Coronary artery (tissue), 2 donors: ENCODE results near the gene SLC12A1.
A peak's percentile ranks its signal among the peaks of the same experiment; 100 is the strongest.

Source experiments
- DNase-seq: peaks from one replicate; pipeline ENCODE4 v3.0.0-alpha.2; 2017; ENCODE audit warnings: low spot score
- H3K27ac ChIP-seq, 2 donors: fragments of 200-600 bp; sonication (generic); one replicate each; pipeline ENCODE4 v1.5.1; 2016 to 2019
- H3K4me3 ChIP-seq: fragments of 200-600 bp; sonication (generic); 2 replicates; pipeline ENCODE4 v1.5.1; 2016; ENCODE audit warnings: mild to moderate bottlenecking, moderate library complexity
- CTCF ChIP-seq: fragments of 200-600 bp; sonication (generic); IDR thresholded peaks from one replicate; pipeline ENCODE4 v1.5.1; 2019; ENCODE audit warnings: antibody characterized with exemption

SLC12A1 gene

GRCh38 chr15:48177766-48178647, 28.1 kb upstream of the SLC12A1 start, which contains the start of gene MYEF2:
Gene MYEF2, minus strand, starts transcription at chr15:48178295. Its CDS starts 58 bp downstream, at chr15:48178237.
- no peak for TF ChIP-seq CTCF
- H3K27ac ChIP-seq = peak within 1 kb of the TSS; percentile 89 to 96
- H3K4me3 ChIP-seq = peak within 1 kb of the TSS; percentile 83
- peak; percentile 80 for DNase-seq

- no peak for TF ChIP-seq CTCF
- H3K27ac ChIP-seq = peak overlapping the region in 1 of 2 donors; percentile 89
- DNase-seq = no peak
- H3K4me3 ChIP-seq = peak overlapping the region; percentile 83
Observed at GRCh38 chr15:48178648-48178931, 27.5 kb upstream of the SLC12A1 start.

GRCh38 chr15:48182749-48183148, 23.4 kb upstream of the SLC12A1 start:
- no peak for TF ChIP-seq CTCF
- no peak overlapping the region for H3K27ac ChIP-seq
- no peak for DNase-seq
- no peak overlapping the region for H3K4me3 ChIP-seq

- no peak for TF ChIP-seq CTCF
- Histone ChIP-seq H3K27ac (no peak overlapping the region), H3K4me3 (no peak overlapping the region)
- no peak for DNase-seq
Observed at GRCh38 chr15:48185529-48185928, 20.6 kb upstream of the SLC12A1 start.

- no peak for DNase-seq
- Histone ChIP-seq H3K4me3 (no peak overlapping the region), H3K27ac (no peak overlapping the region)
- TF ChIP-seq CTCF = no peak
Observed at GRCh38 chr15:48186271-48186670, 19.8 kb upstream of the SLC12A1 start.

GRCh38 chr15:48190932-48191573, 15.0 kb upstream of the SLC12A1 start:
- no peak for DNase-seq
- Histone ChIP-seq H3K27ac (no peak overlapping the region), H3K4me3 (no peak overlapping the region)
- TF ChIP-seq CTCF = no peak
